ENCODE data around the gene COG8. TPM values are rescaled to one million over a fixed set of nuclear protein-coding genes. Genes with fewer than 3 reads are reported as not detected.
A peak's percentile ranks its signal among the peaks of the same experiment; 100 is the strongest.
"Not testable (repeated sequence)": the region's sequence is repeated elsewhere in the genome, so short reads cannot be mapped to it uniquely, and the experiment has no call there.

COG8 gene
- polyA plus RNA-seq, 4 donors, result 24.0 to 39.3 (median 27.8) TPM

DNA sequence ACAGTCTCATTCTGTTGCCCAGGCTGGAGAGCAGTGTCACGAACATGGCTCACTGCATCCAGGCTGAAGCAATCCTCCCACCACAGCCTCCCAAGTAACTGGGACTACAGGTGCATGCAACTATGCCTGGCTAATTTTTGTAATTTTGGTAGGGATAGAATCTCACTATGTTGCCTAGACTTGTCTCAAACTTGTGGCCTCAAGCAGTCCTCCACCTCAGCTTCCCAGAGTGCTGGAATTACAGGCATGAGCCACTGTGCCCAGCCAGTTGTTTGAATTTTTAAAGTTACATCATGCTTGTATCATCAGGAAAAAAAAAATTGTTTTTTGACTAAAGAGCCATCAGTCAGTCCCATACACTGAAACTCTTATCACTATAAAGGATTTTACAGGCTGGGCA is 45.3 kb downstream of the COG8 start:
- DNase-seq (ENCODE audit: low read depth in 4 of 4, low spot score in 3 of 4), result no peak

DNA sequence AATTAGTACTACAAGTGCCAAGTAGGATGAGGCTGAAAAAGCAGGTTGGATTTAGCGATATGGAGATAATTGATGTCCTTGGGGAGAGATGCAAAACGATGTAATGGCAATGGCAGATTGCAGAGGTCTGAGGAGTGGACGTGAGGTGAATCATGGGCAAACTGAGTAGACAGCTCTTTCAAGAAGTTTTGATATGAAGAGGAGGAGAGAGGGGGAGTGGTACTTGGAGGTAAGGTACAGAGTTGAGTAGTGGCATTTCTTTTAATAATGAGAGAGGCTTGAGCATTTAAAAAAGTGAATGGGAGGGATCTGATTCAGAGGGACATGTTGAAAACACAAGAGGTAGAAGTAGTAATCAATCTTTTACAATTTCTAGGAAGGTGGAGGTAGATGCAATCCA is 46.0 kb downstream of the COG8 start:
- no peak for DNase-seq (ENCODE audit: low read depth in 4 of 4, low spot score in 3 of 4)

DNA sequence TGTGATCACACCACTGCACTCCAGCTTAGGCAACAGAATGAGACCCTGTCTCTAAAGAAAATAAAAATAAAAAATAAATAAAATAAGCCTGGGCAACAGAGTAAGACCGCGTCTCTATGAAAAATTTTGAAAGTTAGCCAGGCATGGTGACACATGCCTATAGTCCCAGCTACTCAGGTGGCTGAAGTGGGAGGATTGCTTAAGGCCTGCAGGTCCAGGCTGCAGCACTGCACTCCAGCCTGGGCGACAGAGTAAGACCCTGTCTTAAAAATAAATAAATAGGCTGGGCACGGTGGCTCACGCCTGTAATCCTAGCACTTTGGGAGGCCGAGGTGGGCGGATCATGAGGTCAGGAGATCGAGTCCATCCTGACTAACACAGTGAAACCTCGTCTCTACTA is 47.7 kb downstream of the COG8 start:
- not testable (repeated sequence) for DNase-seq (ENCODE audit: low read depth in 4 of 4, low spot score in 3 of 4)

DNA sequence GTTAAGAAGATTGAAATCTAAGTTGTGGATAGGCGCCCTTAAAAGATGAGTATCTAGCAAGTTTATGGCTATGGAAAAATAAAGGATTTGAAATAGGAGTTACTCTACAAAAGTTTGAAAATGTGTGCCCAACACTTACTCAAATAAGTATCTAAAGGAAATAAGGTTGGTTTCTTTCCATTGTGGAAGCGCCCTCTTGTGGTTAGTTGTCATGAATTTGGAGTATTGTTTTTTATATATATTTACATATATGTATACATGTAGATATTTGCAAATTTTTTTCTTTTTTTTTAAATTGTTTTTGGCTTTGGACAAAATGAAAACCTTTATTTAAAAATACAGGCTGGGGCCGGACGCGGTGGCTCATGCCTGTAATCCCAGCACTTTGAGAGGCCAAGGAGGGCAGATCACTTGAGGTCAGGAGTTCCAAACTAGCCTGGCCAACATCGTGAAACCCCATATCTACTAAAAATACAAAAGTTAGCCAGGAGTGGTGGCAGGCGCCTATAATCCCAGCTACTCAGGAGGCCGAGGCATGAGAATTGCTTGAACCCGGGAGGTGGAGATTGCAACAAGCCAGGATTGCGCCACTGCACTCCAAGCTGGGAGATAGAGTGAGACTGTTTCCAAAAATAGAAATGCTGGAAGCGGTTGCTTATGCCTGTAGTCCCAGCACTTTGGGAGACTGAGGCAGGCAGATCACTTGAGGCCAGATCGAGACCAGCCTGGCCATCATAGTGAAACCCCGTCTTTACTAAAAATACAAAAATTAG is 52.2 kb downstream of the COG8 start:
- peak in 2 of 4 donors; percentile 39 to 43 for DNase-seq (ENCODE audit: low read depth in 4 of 4, low spot score in 3 of 4)

DNA sequence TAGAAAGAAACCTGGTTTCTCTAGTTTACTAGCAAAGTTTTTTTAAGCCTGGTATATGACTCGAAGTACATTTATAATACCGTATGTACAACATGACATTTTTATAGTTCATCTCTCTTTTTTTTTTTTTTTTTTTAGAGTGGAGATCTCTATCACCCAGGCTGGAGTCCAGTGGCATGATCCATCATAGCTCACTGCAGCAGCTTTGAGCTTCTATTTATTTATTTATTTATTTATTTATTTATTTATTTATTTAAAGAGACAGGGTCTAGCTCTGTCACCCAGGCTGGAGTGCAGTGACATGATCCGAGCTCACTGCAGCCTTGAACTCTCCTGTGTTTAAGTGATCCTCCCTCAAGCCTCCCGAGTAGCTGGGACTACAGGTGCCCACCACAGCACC is 54.1 kb downstream of the COG8 start:
- no peak for DNase-seq (ENCODE audit: low read depth in 4 of 4, low spot score in 3 of 4)

DNA sequence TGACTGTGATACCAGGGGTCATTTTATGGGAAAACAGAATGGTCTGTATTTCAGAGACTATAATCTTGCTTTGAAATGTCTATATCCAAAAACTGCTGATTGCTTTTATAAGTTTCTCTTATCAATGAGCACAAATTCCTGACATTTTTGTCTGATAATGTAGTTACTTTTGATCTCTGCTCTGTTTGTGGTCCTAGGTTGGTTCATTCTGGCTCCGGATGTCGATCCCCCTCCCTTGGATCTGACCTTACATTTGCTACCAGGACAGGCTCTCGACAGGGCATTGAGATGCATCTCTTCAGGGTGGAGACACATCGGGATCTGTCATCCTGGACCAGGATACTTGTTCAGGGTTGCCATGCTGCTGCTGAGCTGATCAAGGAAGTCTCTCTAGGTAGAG is 55.5 kb downstream of the COG8 start:
- no peak for DNase-seq (ENCODE audit: low read depth in 4 of 4, low spot score in 3 of 4)

DNA sequence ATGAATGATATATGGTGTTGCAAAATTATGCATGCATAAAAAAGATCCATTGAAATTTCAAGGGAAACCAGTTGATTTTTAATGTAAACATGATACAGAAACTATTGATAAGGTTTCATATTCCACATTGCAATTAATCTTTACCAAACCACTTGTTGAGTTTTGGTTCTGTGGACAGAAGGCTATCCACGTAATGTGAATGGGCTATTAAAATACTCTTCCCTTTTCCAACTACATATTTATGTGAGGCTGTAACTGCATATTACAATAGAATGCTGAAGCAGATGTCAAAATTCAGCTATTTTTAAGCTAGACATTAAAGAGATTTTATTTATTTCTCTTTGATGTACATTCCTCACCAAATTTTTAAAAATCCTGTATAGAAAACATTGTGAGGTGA is 62.0 kb downstream of the COG8 start:
- DNase-seq (ENCODE audit: low read depth in 4 of 4, low spot score in 3 of 4), result no peak

Other genes with a start within 250 kb of the COG8 start
- 1 to 10 TPM; 1.2 to 4.9 (median 4.7) TPM for gene HAS3, start 233.9 kb downstream of the COG8 start, polyA plus RNA-seq (ENCODE audit: insufficient read length in 4 of 4)
- 100 to 1,000 TPM; 106 to 173 (median 156) TPM for gene CHTF8, start 207.0 kb downstream of the COG8 start, polyA plus RNA-seq (ENCODE audit: insufficient read length in 4 of 4)
- gene UTP4, start 206.9 kb downstream of the COG8 start, polyA plus RNA-seq (ENCODE audit: insufficient read length in 4 of 4), result 10 to 100 TPM; 37.3 to 63.4 (median 56.7) TPM
- gene SNTB2, start 152.4 kb downstream of the COG8 start, polyA plus RNA-seq (ENCODE audit: insufficient read length in 4 of 4), result 10 to 100 TPM; 12.6 to 23.8 (median 13.2) TPM
- gene VPS4A, start 28.2 kb downstream of the COG8 start, polyA plus RNA-seq (ENCODE audit: insufficient read length in 4 of 4), result 10 to 100 TPM; 38.5 to 54.1 (median 43.0) TPM
- gene PDF, start 9.0 kb downstream of the COG8 start, polyA plus RNA-seq (ENCODE audit: insufficient read length in 4 of 4), result 1 to 10 TPM; 2.2 to 7.5 (median 3.5) TPM
- 10 to 100 TPM; 26.0 to 37.2 (median 32.1) TPM for gene NIP7, start 208 bp upstream of the COG8 start, polyA plus RNA-seq (ENCODE audit: insufficient read length in 4 of 4)
- 1 to 10 TPM; 1.2 to 4.0 (median 3.5) TPM for gene TMED6, start 12.2 kb upstream of the COG8 start, polyA plus RNA-seq (ENCODE audit: insufficient read length in 4 of 4)
- 10 to 100 TPM; 29.9 to 47.7 (median 44.9) TPM for gene TERF2, start 46.4 kb upstream of the COG8 start, polyA plus RNA-seq (ENCODE audit: insufficient read length in 4 of 4)
- 100 to 1,000 TPM in 3 of 4 donors, 10 to 100 TPM in 1; 96.0 to 150 (median 132) TPM for gene CYB5B, start 85.1 kb upstream of the COG8 start, polyA plus RNA-seq (ENCODE audit: insufficient read length in 4 of 4)
- gene NFAT5, start 226.4 kb upstream of the COG8 start, polyA plus RNA-seq (ENCODE audit: insufficient read length in 4 of 4), result 10 to 100 TPM; 37.8 to 58.7 (median 43.8) TPM